ENCODE data around the gene BTBD9. TPM values are rescaled to one million over a fixed set of nuclear protein-coding genes. Genes with fewer than 3 reads are reported as not detected.

Gene BTBD9
- total RNA-seq, 2 donors from 2014 or later: 30.1 to 45.8 TPM

DNA sequence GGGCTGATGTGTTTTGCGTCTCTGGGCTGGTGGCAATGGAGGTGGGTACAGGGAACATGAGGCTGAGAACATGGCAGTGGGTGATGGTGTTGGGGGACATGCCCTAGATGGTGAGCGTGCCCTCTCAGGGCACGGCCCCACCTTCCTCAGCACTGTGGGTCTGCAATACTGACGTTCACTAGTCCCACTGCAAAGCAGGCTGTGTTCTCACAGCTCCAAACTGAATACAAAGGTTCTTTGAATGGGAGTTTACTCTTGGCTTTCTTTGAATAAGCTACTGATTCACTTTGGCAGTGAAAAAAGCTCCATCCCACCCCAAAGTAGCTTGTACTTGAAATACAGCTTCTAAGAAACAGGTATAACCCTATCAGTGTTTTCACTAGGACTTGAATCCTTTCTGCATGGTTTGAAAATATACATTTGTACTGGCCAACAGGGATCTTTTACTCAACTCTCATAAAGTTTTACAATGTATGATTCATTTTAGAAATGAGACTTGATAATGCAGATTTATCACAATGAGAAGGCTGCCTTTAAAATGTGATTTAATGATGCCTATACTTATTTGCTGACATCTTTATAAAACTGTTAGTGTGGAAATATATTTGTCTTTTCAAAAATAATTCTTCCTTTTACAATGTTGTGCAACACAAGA lies 419.5 kb downstream of the BTBD9 start:
- no peak for DNase-seq (ENCODE audit: low spot score)
- no peak for ATAC-seq (ENCODE audit: insufficient number of reproducible peaks, low FRiP score, low read depth)
- H3K27me3 ChIP-seq (replicated peaks; ENCODE audit: insufficient read depth): no peaks in the 10 kb centered on the region

GRCh38 chr6:38218235-38218634 lies 421.5 kb downstream of the BTBD9 start:
- ATAC-seq (ENCODE audit: insufficient number of reproducible peaks, low FRiP score, low read depth) (no peak), DNase-seq (ENCODE audit: low spot score) (no peak)
- H3K4me1 ChIP-seq (ENCODE audit: control insufficient read depth in 1 of 2, low read depth in 2 of 2): peaks cover 16 to 22% of the 10 kb centered on the region in 2 donors
- H3K27me3 ChIP-seq (replicated peaks; ENCODE audit: insufficient read depth): no peaks in the 10 kb centered on the region
- H3K9me3 ChIP-seq: no peaks in the 10 kb centered on the region
- no peaks in the 10 kb centered on the region for H3K36me3 ChIP-seq
- TF ChIP-seq CTCF (IDR thresholded peaks at IDR 0.05): no peak
- H3K4me3 ChIP-seq: no peak overlapping the region
- H3K27ac ChIP-seq: no peak overlapping the region

More for the DNA sequence above, 419.5 kb downstream of the BTBD9 start:
- H3K27ac ChIP-seq: no peak overlapping the region
- no peaks in the 10 kb centered on the region for H3K36me3 ChIP-seq
- H3K9me3 ChIP-seq: no peaks in the 10 kb centered on the region
- no peak for TF ChIP-seq CTCF (IDR thresholded peaks at IDR 0.05)
- H3K4me1 ChIP-seq (ENCODE audit: control insufficient read depth in 1 of 2, low read depth in 2 of 2): peaks cover 2 to 4% of the 10 kb centered on the region in 2 donors
- H3K4me3 ChIP-seq: no peak overlapping the region

DNA sequence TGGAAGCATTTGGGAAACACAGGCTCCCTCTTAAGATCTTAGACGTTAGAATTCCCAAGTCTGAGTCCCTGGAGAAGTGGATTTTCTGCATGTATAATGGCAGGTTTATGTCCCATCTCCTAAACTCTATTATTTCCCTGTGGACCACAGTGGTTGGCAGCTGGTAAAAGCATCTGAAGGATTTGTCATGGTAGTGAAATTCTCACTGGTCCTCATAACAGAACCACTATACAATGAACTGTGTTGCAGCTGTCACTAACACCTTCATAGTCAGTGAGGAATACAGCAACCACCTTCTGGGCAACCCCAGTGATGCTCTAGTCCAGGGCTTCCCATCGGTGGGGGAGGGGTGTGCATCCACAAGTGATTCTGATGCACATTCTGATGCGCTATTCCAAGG lies 423.3 kb downstream of the BTBD9 start:
- no peak for TF ChIP-seq CTCF (IDR thresholded peaks at IDR 0.05)
- Histone ChIP-seq H3K4me1 (ENCODE audit: control insufficient read depth in 1 of 2, low read depth in 2 of 2) (peaks cover 28 to 40% of the 10 kb centered on the region in 2 donors), H3K9me3 (no peaks in the 10 kb centered on the region), H3K27me3 (replicated peaks; ENCODE audit: insufficient read depth) (no peaks in the 10 kb centered on the region), H3K36me3 (no peaks in the 10 kb centered on the region), H3K27ac (no peak overlapping the region), H3K4me3 (no peak overlapping the region)
- ATAC-seq (ENCODE audit: insufficient number of reproducible peaks, low FRiP score, low read depth) (no peak), DNase-seq (ENCODE audit: low spot score) (no peak)

DNA sequence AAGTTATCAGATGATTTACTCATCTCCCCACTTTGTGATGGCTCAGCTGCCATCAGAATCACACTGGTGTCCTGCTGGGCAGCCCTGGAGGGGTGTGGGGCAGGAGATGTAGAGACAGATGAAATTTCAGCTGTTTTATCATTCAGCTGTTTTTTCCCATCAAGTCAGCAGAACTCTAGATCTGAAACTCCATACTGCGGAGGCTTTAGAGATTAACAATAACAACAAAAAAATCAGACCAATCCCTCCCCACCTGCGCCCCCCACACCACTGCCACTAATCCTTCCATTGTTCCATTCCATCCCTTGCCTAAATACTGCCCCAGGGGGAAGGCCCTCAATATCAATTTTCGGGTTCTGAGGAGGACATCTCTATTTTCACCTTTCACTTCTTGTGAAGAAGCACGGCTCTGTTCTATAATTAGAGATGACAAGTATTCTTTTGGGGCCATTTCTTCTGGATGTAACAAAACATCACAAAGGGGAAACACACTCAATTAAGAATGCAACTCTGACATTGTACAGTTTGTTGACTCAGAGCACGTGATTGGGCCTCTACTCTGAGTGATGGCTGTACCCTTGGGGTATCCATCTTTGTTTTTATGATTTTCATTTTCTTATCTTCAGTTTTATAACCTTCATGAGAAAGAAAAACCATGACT lies 423.9 kb downstream of the BTBD9 start:
- Histone ChIP-seq H3K9me3 (no peaks in the 10 kb centered on the region), H3K4me1 (ENCODE audit: control insufficient read depth in 1 of 2, low read depth in 2 of 2) (peaks cover 28 to 42% of the 10 kb centered on the region in 2 donors), H3K36me3 (no peaks in the 10 kb centered on the region), H3K27me3 (replicated peaks; ENCODE audit: insufficient read depth) (no peaks in the 10 kb centered on the region), H3K4me3 (no peak overlapping the region), H3K27ac (no peak overlapping the region)
- no peak for TF ChIP-seq CTCF (IDR thresholded peaks at IDR 0.05)
- no peak for DNase-seq (ENCODE audit: low spot score)
- ATAC-seq (ENCODE audit: insufficient number of reproducible peaks, low FRiP score, low read depth): no peak

DNA sequence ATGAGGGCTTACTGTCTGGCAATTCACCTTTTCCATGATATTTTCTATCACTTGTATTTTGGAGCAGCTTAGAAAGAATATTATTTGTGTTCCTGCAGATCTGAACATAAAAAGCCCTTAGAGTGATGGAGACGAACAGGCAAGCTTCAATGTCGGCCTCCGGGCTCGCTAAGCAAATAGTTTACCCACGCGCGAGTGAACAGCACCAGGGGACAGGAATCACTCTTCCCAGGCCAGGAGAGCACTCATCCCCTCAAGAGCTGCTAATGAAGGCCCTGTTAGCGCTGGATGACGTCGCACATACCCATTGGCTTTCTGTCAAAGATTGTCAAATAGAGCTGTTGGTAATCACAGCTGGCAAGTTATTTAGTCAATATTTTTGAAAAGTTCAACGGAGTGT lies 424.5 kb downstream of the BTBD9 start:
- H3K4me1 ChIP-seq (ENCODE audit: control insufficient read depth in 1 of 2, low read depth in 2 of 2): peaks cover 28 to 42% of the 10 kb centered on the region in 2 donors
- H3K27ac ChIP-seq: no peak overlapping the region
- no peak for DNase-seq (ENCODE audit: low spot score)
- TF ChIP-seq CTCF (IDR thresholded peaks at IDR 0.05): no peak
- no peaks in the 10 kb centered on the region for H3K27me3 ChIP-seq (replicated peaks; ENCODE audit: insufficient read depth)
- no peak overlapping the region for H3K4me3 ChIP-seq
- ATAC-seq (ENCODE audit: insufficient number of reproducible peaks, low FRiP score, low read depth): no peak
- no peaks in the 10 kb centered on the region for H3K9me3 ChIP-seq
- no peaks in the 10 kb centered on the region for H3K36me3 ChIP-seq

Measured in thoracic aorta (tissue), 2 donors.